Subcutaneous adipose tissue (tissue), 4 donors: ENCODE data around the gene E2F4. TPM values are rescaled to one million over a fixed set of nuclear protein-coding genes. Genes with fewer than 3 reads are reported as not detected.

Experiments
- CTCF ChIP-seq: fragments of 450-650 bp; IDR thresholded peaks from one replicate; pipeline ENCODE4 v1.5.1; 2016; ENCODE audit warnings: low read depth, mild to moderate bottlenecking, control low read depth, antibody characterized with exemption, moderate library complexity
- total RNA-seq, 4 donors: library from RNA; depleted of rRNA; stranded (reverse); fragments of >200 nt; gene quantifications; one replicate each; pipeline ENCODE4 v1.1.0, GENCODE V29; 2016

The E2F4 gene
- 10 to 100 TPM; 48.1 to 70.8 (median 58.9) TPM for total RNA-seq

GRCh38 chr16:67191995-67192681, at the start of gene E2F4:
Gene E2F4 (plus strand): TSS chr16:67192155. CDS start chr16:67192228, 73 bp downstream.
- TF ChIP-seq CTCF, result no peak

- no peak for TF ChIP-seq CTCF
Observed at GRCh38 chr16:67142342-67142741, 49.6 kb upstream of the E2F4 start.

GRCh38 chr16:67144943-67145342, 47.0 kb upstream of the E2F4 start:
- no peak for TF ChIP-seq CTCF

GRCh38 chr16:67145746-67146145, 46.2 kb upstream of the E2F4 start:
- no peak for TF ChIP-seq CTCF

- no peak for TF ChIP-seq CTCF
Observed at GRCh38 chr16:67146523-67147357, 45.2 kb upstream of the E2F4 start.

GRCh38 chr16:67147437-67148140, 44.4 kb upstream of the E2F4 start:
- TF ChIP-seq CTCF, result no peak

GRCh38 chr16:67148221-67148620, 43.7 kb upstream of the E2F4 start:
- no peak for TF ChIP-seq CTCF
